NT2/D1 (cell line): ENCODE data around the gene TIPIN.

Source experiments
- SUZ12 ChIP-seq: IDR thresholded peaks from 2 replicates; pipeline ENCODE4 v1.6.1; 2011; ENCODE audit not compliant: insufficient read length, insufficient read depth; ENCODE audit errors: extremely low read depth
- ZNF274 ChIP-seq: IDR thresholded peaks from 2 replicates; pipeline ENCODE4 v1.6.1; 2011; ENCODE audit warnings: mild to moderate bottlenecking, low read depth, low read length

GRCh38 chr15:66326051-66326450 lies 30.4 kb downstream of the TIPIN start:
- TF ChIP-seq ZNF274: no peak
- TF ChIP-seq SUZ12: no peak
